HG02970 (cell line): ENCODE data around the gene CEP164.
"Not testable (repeated sequence)": the region's sequence is repeated elsewhere in the genome, so short reads cannot be mapped to it uniquely, and the experiment has no call there.

ENCODE experiments used
- ATAC-seq: cut with Tn5 transposase; IDR thresholded peaks from one replicate; pipeline ENCODE4 v1.9.1; 2021; ENCODE audit warnings: mild to moderate bottlenecking, moderate library complexity, moderate number of reproducible peaks; ENCODE audit not compliant: unreplicated experiment, low FRiP score

CEP164 gene

GRCh38 chr11:117303646-117304315, 23.9 kb upstream of the CEP164 start:
- ATAC-seq, result no peak

GRCh38 chr11:117305145-117305544, 22.5 kb upstream of the CEP164 start:
- no peak for ATAC-seq

- no peak for ATAC-seq
Observed at GRCh38 chr11:117309310-117309709, 18.3 kb upstream of the CEP164 start.

- ATAC-seq, result no peak
Observed at GRCh38 chr11:117313091-117313490, 14.6 kb upstream of the CEP164 start.

- no peak for ATAC-seq
Observed at GRCh38 chr11:117313828-117314768, 13.6 kb upstream of the CEP164 start.

GRCh38 chr11:117314840-117315239, 12.8 kb upstream of the CEP164 start:
- no peak for ATAC-seq

- ATAC-seq, result no peak
Observed at GRCh38 chr11:117315285-117316196, 12.1 kb upstream of the CEP164 start.

GRCh38 chr11:117316197-117316961, 11.3 kb upstream of the CEP164 start, which contains the start of gene BACE1:
BACE1 (minus strand) TSS chr11:117316256; CDS start chr11:117315795, 461 bp downstream.
- ATAC-seq, result no peak

- ATAC-seq, result no peak
Observed at GRCh38 chr11:117318738-117319137, 8.9 kb upstream of the CEP164 start.

GRCh38 chr11:117319214-117319840, 8.3 kb upstream of the CEP164 start:
- no peak for ATAC-seq

GRCh38 chr11:117327255-117327566, 443 bp upstream of the CEP164 start:
- ATAC-seq, result not testable (repeated sequence)

- peak; percentile 4 for ATAC-seq
Observed at GRCh38 chr11:117328375-117329010, 839 bp downstream of the CEP164 start.

GRCh38 chr11:117332843-117333242, 5.2 kb downstream of the CEP164 start:
- ATAC-seq, result no peak

GRCh38 chr11:117333917-117334316, 6.3 kb downstream of the CEP164 start:
- no peak for ATAC-seq

- ATAC-seq, result no peak
Observed at GRCh38 chr11:117334896-117335295, 7.2 kb downstream of the CEP164 start.

- no peak for ATAC-seq
Observed at GRCh38 chr11:117335399-117335798, 7.7 kb downstream of the CEP164 start.

GRCh38 chr11:117337076-117337475, 9.4 kb downstream of the CEP164 start:
- no peak for ATAC-seq

- no peak for ATAC-seq
Observed at GRCh38 chr11:117345039-117345438, 17.4 kb downstream of the CEP164 start.

- ATAC-seq, result no peak
Observed at GRCh38 chr11:117354550-117354949, 26.9 kb downstream of the CEP164 start.
